DMS153 treated with DMSO at 0.1 percent for 48 hours (cell line): ENCODE measurements around the gene SLC25A42.

Source experiments
- DNase-seq: peaks from one replicate; lab custom pipeline; 2025; ENCODE audit not compliant: unreplicated experiment; lab: John Stamatoyannopoulos, UW

The SLC25A42 gene

GRCh38 chr19:19157808-19158207, 94.0 kb downstream of the SLC25A42 start:
- DNase-seq: no peak

- DNase-seq: no peak
Measured at GRCh38 chr19:19159534-19159933, 95.7 kb downstream of the SLC25A42 start.

- DNase-seq: no peak
Measured at GRCh38 chr19:19160461-19161035, 96.8 kb downstream of the SLC25A42 start.

GRCh38 chr19:19162495-19162894, 98.7 kb downstream of the SLC25A42 start:
- no peak for DNase-seq
